NB4 (cell line): ENCODE data around the gene JPH3.
A peak's percentile ranks its signal among the peaks of the same experiment; 100 is the strongest.

Experiments
- DNase-seq: peaks from one replicate; pipeline ENCODE4 v3.0.0; 2010; ENCODE audit warnings: low read depth
- H3K4me3 ChIP-seq: one replicate; pipeline ENCODE4 v1.5.1; 2011; ENCODE audit warnings: mild to moderate bottlenecking, low read depth, low read length, moderate library complexity
- CTCF ChIP-seq: IDR thresholded peaks from one replicate; pipeline ENCODE4 v1.5.1; 2012; ENCODE audit warnings: low read depth, low read length
- MAX ChIP-seq: IDR thresholded peaks from 2 replicates; pipeline ENCODE4 v1.6.1; 2011; ENCODE audit warnings: low read depth, low read length
- MYC ChIP-seq: IDR thresholded peaks from 2 replicates; pipeline ENCODE4 v1.6.1; 2011; ENCODE audit warnings: low read depth, low read length
- POLR2A ChIP-seq: IDR thresholded peaks from 2 replicates; pipeline ENCODE4 v1.6.1; 2011; ENCODE audit warnings: mild to moderate bottlenecking; ENCODE audit not compliant: insufficient read length; ENCODE audit errors: extremely low read depth

Gene JPH3

GRCh38 chr16:87628246-87628923 is 26.1 kb downstream of the JPH3 start:
- TF ChIP-seq POLR2A (no peak), MYC (no peak), CTCF (no peak), MAX (no peak)
- no peak overlapping the region for H3K4me3 ChIP-seq
- no peak for DNase-seq

- H3K4me3 ChIP-seq: no peak overlapping the region
- peak; percentile 73 for DNase-seq
- TF ChIP-seq CTCF (no peak), POLR2A (no peak), MYC (no peak), MAX (no peak)
Measured at GRCh38 chr16:87628940-87629339, 26.6 kb downstream of the JPH3 start.

- no peak for DNase-seq
- no peak overlapping the region for H3K4me3 ChIP-seq
- no peak for TF ChIP-seq POLR2A
- no peak for TF ChIP-seq CTCF
- no peak for TF ChIP-seq MYC
- TF ChIP-seq MAX: no peak
Measured at GRCh38 chr16:87631067-87631466, 28.8 kb downstream of the JPH3 start.

GRCh38 chr16:87634411-87634810 is 32.1 kb downstream of the JPH3 start:
- DNase-seq: no peak
- no peak for TF ChIP-seq CTCF
- TF ChIP-seq MAX: no peak
- no peak for TF ChIP-seq POLR2A
- no peak for TF ChIP-seq MYC
- no peak overlapping the region for H3K4me3 ChIP-seq

- H3K4me3 ChIP-seq: peak overlapping the region; percentile 44
Measured at GRCh38 chr16:87635541-87636049, 33.3 kb downstream of the JPH3 start.

More at GRCh38 chr16:87635541-87636049, 33.3 kb downstream of the JPH3 start:
- TF ChIP-seq CTCF: peak; percentile 91
- no peak for TF ChIP-seq MAX
- peak; percentile 15 for TF ChIP-seq POLR2A
- peak; percentile 89 for DNase-seq
